HG03064 (cell line): ENCODE data around the gene FOXP1.

Experiments used
- ATAC-seq: cut with Tn5 transposase; IDR thresholded peaks from one replicate; pipeline ENCODE4 v1.9.1; 2021; ENCODE audit warnings: low read depth; ENCODE audit not compliant: unreplicated experiment

FOXP1 gene

GRCh38 chr3:71583566-71584393 is at the start of gene FOXP1:
Gene FOXP1 (minus strand): TSS chr3:71583728. CDS start chr3:71198381, 385,347 bp downstream.
- no peak for ATAC-seq

GRCh38 chr3:71629711-71630110 is 46.2 kb upstream of the FOXP1 start:
- ATAC-seq: no peak

- ATAC-seq: no peak
These were observed 45.8 kb upstream of the FOXP1 start for GRCh38 chr3:71629289-71629688.

GRCh38 chr3:71628522-71628921 is 45.0 kb upstream of the FOXP1 start:
- no peak for ATAC-seq

- ATAC-seq: no peak
These were observed 42.1 kb upstream of the FOXP1 start for GRCh38 chr3:71625676-71626075.

DNA sequence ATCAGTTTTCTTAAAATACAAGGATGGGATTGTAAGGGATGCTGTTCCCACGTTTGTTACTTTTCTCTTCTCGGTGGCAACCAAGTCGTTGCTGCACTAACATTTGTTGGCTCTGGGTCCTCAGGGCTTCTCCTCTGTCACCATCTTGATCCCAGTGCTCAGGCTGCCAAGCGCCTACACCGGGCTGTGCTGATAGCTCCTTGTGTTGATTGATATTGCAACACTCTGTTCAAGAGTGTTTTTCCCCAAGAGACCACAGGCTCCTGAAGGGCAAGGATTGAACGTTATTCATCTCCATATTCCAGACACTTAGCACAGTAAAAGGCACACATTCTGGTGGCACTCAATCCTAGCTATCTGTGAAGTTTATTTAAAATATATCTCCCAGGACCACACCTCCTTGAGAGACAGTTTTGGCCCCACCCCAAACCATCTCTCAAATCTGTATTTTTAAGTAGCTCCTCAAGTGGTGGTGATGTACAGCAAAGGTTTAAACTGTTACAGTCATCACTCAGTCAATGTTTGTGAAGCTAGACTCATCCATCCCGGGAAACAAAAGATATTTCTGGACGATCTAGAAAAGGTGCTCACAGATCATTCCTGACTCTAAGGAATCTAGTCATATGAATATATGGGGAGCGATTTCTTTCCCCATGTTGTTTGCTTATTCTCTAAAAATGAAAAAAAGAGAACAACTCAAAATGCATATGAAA is 38.5 kb upstream of the FOXP1 start:
- ATAC-seq: no peak

DNA sequence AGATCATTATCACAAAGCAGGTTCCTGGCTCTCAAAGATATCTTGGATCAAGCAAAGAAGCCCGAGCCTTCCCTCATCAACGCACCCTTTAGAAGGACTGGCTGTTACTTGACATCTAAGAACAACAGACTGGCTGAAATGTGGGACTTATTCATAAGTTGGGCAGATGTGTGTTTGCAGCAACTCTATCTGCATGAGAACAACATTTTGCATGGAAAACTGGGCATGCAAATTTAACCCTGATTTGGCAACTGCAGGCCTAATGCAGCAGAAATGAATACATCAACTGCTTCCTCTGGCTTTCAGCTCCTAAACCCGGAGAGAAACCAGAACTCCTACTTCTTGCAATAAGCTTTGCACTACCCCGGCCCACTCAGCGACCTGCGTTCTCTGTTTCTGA is 35.0 kb upstream of the FOXP1 start:
- ATAC-seq: no peak

- no peak for ATAC-seq
These were observed 33.1 kb upstream of the FOXP1 start for GRCh38 chr3:71616571-71617021.

DNA sequence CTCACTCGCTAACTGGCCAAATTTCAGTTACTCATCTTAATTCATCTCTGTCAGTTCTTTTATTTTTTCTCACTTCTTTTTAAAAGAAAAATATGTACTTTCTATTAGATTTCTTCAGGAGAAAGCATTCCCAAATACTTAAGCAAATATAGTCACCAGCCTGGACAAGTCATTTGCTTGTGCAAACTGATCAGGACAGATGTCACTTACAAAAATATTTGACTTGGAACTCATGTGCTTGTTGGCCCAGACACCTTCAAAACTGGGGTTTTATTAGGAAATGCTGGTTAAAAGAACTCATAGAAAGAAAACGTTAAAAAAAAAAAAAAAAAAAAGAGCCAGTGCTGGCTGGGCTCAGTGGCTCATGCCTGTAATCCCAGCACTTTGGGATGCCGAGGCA is 31.3 kb upstream of the FOXP1 start:
- ATAC-seq: no peak

DNA sequence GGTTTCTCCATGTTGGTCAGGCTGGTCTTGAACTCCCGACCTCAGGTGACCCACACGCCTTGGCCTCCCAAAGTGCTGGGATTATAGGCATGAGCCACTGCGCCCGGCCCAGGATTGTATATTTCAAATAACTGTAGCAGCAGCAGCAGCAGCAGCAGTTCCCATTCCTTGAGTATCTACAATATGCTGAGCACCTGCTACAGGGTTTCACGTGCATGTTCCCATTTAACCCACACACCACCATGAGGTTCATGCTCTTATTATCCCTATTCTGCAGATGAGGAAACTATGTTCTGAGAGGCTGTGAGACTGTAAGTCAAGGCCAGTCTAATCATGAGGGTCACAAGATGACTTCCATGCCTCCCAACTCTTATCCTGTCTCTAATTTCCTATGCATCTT is 30.9 kb upstream of the FOXP1 start:
- ATAC-seq: no peak

GRCh38 chr3:71611099-71611498 is 27.6 kb upstream of the FOXP1 start:
- ATAC-seq: no peak

DNA sequence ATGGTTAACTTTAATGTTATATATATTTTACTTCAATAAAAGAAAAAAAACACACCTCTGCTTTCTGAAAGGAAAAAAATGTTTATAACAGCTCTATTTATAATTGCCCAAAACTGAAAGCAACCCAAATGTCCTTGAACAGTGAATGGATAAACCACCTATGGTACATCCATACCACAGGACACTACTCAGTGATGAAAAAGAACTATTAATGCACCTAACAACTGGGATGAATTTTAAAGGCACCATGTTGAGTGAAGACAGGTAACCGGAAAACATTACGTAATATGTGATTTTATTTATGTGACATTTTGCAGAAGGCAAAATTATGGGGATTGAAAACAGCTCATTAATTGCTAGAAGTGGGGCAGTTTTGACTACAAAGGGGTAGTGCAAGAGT is 23.8 kb upstream of the FOXP1 start:
- ATAC-seq: no peak

GRCh38 chr3:71606582-71606981 is 23.1 kb upstream of the FOXP1 start:
- no peak for ATAC-seq

- ATAC-seq: no peak
These were observed 18.7 kb upstream of the FOXP1 start for GRCh38 chr3:71602256-71602655.

DNA sequence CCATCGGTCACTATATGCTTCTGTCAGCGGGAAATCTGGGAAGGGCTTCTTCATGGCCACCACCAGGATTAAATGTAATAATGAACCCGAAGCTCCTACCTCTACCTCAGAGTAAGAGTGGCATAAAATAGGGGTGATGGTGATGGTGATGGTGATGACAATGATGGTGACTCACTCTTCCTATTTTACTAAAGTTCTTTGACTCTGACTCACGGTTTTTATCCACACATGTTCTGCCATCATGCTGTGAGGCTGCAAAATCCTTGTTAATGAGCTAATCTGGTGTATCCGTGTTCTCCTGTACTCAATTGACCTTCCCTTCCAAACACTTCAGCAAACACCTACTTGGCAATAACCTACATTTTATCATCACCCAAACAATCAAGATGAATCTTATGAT is 18.3 kb upstream of the FOXP1 start:
- no peak for ATAC-seq

GRCh38 chr3:71600646-71601288 is 17.2 kb upstream of the FOXP1 start:
- ATAC-seq: no peak

GRCh38 chr3:71599416-71599815 is 15.9 kb upstream of the FOXP1 start:
- no peak for ATAC-seq

DNA sequence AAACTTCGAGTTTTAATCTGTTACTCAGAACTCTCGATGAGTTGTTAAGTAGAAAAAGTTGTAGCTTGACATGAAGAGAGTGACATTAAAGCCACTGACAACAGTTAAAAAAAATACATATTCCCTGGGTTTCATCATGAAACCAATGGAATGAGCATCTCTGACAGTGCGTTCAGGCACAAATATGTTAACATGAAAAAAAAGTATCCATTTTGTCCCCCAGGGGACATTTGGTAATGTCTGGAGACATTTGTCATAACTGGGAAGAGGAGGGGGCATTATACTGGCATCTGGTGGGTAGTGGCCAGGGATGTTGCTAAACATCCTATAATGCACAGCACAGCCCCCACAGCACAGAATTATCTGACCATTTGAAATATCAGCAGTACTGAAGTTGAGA is 14.8 kb upstream of the FOXP1 start:
- ATAC-seq: no peak

GRCh38 chr3:71597286-71597685 is 13.8 kb upstream of the FOXP1 start:
- no peak for ATAC-seq

GRCh38 chr3:71593106-71593505 is 9.6 kb upstream of the FOXP1 start:
- no peak for ATAC-seq

DNA sequence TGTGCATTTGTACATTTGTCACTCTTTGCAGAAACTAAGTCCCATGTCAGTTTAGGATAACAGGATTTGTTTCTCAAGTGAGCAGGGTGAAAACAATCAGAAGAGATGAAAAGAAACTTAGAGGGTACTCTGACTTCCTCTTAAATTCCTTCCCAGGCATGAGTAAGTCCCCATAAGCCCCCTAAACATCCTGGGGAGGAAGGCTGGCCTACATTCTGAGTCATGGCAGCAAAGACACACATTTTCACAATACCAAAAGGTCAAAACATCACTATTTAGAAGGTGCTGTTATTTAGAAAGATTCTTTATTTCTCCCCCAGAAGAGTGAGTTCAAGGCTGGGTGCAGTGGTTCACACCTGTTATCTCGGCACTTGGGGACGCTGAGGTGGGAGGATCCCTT is 7.6 kb upstream of the FOXP1 start:
- no peak for ATAC-seq
